Dendritic cell treated with granulocyte-macrophage colony-stimulating factor and Interleukin-4, amounts not matched to agents 40 ng/mL and 50 ng/mL, for 4 days (primary cell): ENCODE measurements around the gene AJAP1.

Source experiments
- H3K27ac Mint-ChIP-seq: one replicate; pipeline ENCODE4 v1.8.0; 2022; ENCODE audit warnings: mild to moderate bottlenecking, mixed read lengths
- H3K27me3 Mint-ChIP-seq: one replicate; pipeline ENCODE4 v1.8.0; 2022; ENCODE audit warnings: mild to moderate bottlenecking, mixed read lengths
- H3K36me3 Mint-ChIP-seq: one replicate; pipeline ENCODE4 v1.8.0; 2022; ENCODE audit warnings: low read depth, mixed read lengths
- H3K4me1 Mint-ChIP-seq: one replicate; pipeline ENCODE4 v1.8.0; 2022; ENCODE audit warnings: low read depth, mixed read lengths
- H3K4me3 Mint-ChIP-seq: one replicate; pipeline ENCODE4 v1.8.0; 2022; ENCODE audit warnings: mild to moderate bottlenecking, moderate library complexity, mixed read lengths
- H3K9me3 Mint-ChIP-seq: one replicate; pipeline ENCODE4 v1.8.0; 2022; ENCODE audit warnings: mixed read lengths
- intact Hi-C: fragments of 100-400 bp; cut with micrococcal nuclease; formaldehyde crosslinking; loops from one replicate; pipeline ENCODE4 v1.15.0; 2022

AJAP1 gene

GRCh38 chr1:4797016-4797410, 142.6 kb downstream of the AJAP1 start:
- Mint-ChIP-seq H3K9me3 (no peaks in the 10 kb centered on the region), H3K4me3 (no peak overlapping the region), H3K36me3 (no peaks in the 10 kb centered on the region), H3K4me1 (no peaks in the 10 kb centered on the region), H3K27me3 (no peaks in the 10 kb centered on the region), H3K27ac (no peak overlapping the region)
- intact Hi-C loops, result no loop called here

GRCh38 chr1:4797429-4797828, 143.0 kb downstream of the AJAP1 start:
- intact Hi-C loops, result no loop called here
- Mint-ChIP-seq H3K27ac (no peak overlapping the region), H3K9me3 (no peaks in the 10 kb centered on the region), H3K36me3 (no peaks in the 10 kb centered on the region), H3K4me3 (no peak overlapping the region), H3K27me3 (no peaks in the 10 kb centered on the region), H3K4me1 (no peaks in the 10 kb centered on the region)

GRCh38 chr1:4801192-4801924, 146.9 kb downstream of the AJAP1 start:
- intact Hi-C loops, result no loop called here
- Mint-ChIP-seq H3K36me3 (no peaks in the 10 kb centered on the region), H3K9me3 (no peaks in the 10 kb centered on the region), H3K27me3 (no peaks in the 10 kb centered on the region), H3K27ac (no peak overlapping the region), H3K4me3 (no peak overlapping the region), H3K4me1 (no peaks in the 10 kb centered on the region)

DNA sequence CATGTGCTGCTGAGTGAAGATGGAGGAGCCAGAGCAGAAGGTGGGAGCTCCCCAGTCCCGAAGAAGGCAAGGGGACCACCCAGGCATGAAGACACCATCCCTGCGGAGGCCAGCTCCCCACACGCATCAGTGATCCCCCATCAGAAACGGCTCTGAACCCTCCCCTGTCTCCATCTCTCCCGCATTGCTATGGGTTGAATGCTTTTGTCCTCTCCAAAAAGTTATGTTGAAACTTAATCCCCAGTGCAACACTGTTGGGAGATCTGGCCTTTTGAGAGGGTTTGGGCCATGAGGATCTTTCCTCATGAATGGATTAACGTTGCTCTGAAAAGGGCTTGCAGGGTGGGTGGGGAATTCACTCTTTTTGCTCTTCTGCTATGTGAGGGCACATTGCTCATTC, 147.6 kb downstream of the AJAP1 start:
- H3K9me3 Mint-ChIP-seq, result no peaks in the 10 kb centered on the region
- no peak overlapping the region for H3K4me3 Mint-ChIP-seq
- H3K27me3 Mint-ChIP-seq, result no peaks in the 10 kb centered on the region
- intact Hi-C loops, result no loop called here
- no peaks in the 10 kb centered on the region for H3K36me3 Mint-ChIP-seq
- H3K4me1 Mint-ChIP-seq, result no peaks in the 10 kb centered on the region
- H3K27ac Mint-ChIP-seq, result no peak overlapping the region

DNA sequence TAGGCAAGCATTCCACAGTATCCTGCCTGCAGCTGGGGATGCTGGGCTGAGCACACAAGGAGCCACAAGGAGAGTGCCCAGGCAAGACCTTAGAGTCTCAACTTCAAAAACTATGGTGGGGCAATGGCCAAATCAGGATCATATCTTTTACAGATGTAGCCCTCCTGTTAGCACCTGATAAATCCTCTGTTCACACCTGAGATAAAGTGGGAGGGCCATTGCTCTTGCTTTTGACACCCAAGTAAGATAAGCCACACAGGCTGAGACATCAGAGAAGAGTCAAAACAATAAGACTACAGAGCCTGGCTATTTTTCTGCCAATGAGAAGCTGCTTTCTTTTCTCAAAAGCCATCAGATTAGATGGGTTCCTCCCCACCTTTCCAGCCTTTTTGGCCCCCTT, 148.9 kb downstream of the AJAP1 start:
- no peaks in the 10 kb centered on the region for H3K27me3 Mint-ChIP-seq
- intact Hi-C loops, result no loop called here

DNA sequence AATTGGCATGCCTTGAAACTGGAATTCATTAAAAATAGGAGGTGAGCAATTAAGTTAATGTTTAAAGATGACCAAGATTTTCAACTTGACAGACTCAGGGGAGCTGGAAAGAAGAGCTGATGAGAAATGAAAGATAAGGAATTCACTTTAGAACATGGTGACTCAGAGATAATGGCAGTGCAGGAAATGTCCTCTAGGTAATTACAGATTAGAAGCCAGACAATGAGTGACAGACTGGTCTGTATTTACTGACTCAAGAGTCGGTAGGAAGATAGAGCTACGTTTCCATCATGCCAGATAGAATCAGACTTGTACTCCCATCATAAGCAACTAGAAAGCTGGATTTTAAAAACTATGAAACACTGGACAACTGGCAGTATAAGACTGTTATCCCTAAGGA, 151.6 kb downstream of the AJAP1 start:
- intact Hi-C loops, result no loop called here
- Mint-ChIP-seq H3K4me3 (no peak overlapping the region), H3K36me3 (no peaks in the 10 kb centered on the region), H3K9me3 (no peaks in the 10 kb centered on the region), H3K27ac (no peak overlapping the region), H3K27me3 (peaks cover 3% of the 10 kb centered on the region), H3K4me1 (no peaks in the 10 kb centered on the region)

More for the DNA sequence above, 148.9 kb downstream of the AJAP1 start:
- no peak overlapping the region for H3K4me3 Mint-ChIP-seq
- H3K36me3 Mint-ChIP-seq, result no peaks in the 10 kb centered on the region
- H3K4me1 Mint-ChIP-seq, result no peaks in the 10 kb centered on the region
- H3K27ac Mint-ChIP-seq, result no peak overlapping the region
- no peaks in the 10 kb centered on the region for H3K9me3 Mint-ChIP-seq

DNA sequence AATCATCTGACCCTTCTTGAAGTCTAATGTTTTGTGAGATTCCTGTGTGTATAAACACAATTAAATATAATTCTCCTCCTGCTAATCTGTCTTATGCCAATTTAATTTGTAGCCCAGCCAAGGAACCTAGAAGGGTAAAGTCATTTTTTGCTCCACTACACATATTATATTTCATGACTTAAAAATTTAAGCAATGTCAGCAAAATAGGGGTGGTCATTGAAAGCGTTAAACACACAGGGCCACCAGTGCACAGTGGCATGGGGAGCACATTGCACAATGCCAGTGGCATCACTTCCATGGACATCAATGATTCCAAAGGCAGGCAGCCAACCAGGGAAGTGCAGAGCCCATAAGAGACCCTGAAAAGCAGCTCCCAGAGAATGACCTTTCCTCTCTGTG, 166.1 kb downstream of the AJAP1 start:
- Mint-ChIP-seq H3K36me3 (no peaks in the 10 kb centered on the region), H3K9me3 (peaks cover 10% of the 10 kb centered on the region), H3K4me3 (no peak overlapping the region), H3K27ac (no peak overlapping the region), H3K27me3 (no peaks in the 10 kb centered on the region), H3K4me1 (no peaks in the 10 kb centered on the region)
- intact Hi-C loops, result no loop called here

GRCh38 chr1:4825800-4826450, 171.5 kb downstream of the AJAP1 start:
- H3K4me3 Mint-ChIP-seq, result no peak overlapping the region
- H3K27ac Mint-ChIP-seq, result no peak overlapping the region
- intact Hi-C loops, result no loop called here
- H3K4me1 Mint-ChIP-seq, result no peaks in the 10 kb centered on the region
- H3K27me3 Mint-ChIP-seq, result peaks cover 4% of the 10 kb centered on the region
- no peaks in the 10 kb centered on the region for H3K9me3 Mint-ChIP-seq
- no peaks in the 10 kb centered on the region for H3K36me3 Mint-ChIP-seq

DNA sequence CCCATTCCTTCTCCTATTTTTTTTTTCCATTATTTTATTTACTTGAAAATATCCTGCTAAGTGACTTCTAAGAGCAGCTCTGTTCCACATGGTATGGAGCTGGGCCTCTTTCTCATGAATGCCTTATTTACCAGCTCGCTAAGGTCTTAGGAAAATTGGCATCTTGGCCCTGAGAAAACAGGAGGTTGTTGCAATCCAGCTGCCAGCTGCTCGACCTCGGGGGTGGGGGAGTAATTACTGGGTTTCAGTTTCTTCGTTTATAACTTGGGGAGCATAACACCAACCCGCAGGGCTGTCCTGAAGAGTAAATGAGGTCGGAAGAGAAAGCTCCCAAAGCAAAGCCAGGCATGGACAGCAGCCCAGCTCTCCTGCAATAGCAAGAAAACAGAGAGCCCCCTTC, 176.3 kb downstream of the AJAP1 start:
- peaks cover 4% of the 10 kb centered on the region for H3K27me3 Mint-ChIP-seq
- H3K4me1 Mint-ChIP-seq, result no peaks in the 10 kb centered on the region
- intact Hi-C loops, result no loop called here
- H3K9me3 Mint-ChIP-seq, result no peaks in the 10 kb centered on the region
- no peak overlapping the region for H3K4me3 Mint-ChIP-seq
- no peaks in the 10 kb centered on the region for H3K36me3 Mint-ChIP-seq
- H3K27ac Mint-ChIP-seq, result no peak overlapping the region

DNA sequence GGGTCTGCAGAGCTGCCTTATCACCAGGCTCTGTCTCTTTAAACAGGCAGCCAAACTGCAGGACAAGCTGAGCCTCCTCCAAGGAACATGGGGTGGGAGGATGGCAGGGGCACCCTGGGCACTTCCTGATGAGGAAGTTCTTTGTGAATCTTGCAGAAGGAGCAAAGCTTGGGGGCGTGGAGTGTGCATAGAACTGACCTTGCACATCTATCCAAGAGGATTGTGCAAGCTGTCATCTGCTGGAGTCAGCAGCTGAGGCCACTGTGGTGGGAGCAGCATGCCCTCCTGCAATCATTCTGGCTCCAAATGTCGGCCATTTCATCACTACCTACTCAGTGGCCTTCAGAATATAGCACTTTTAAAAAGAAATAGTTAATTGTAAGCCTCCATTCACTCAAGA, 182.2 kb downstream of the AJAP1 start:
- no peaks in the 10 kb centered on the region for H3K27me3 Mint-ChIP-seq
- H3K9me3 Mint-ChIP-seq, result peaks cover 16% of the 10 kb centered on the region
- intact Hi-C loops, result no loop called here
- no peak overlapping the region for H3K4me3 Mint-ChIP-seq
- H3K4me1 Mint-ChIP-seq, result no peaks in the 10 kb centered on the region
- H3K36me3 Mint-ChIP-seq, result no peaks in the 10 kb centered on the region
- H3K27ac Mint-ChIP-seq, result no peak overlapping the region

DNA sequence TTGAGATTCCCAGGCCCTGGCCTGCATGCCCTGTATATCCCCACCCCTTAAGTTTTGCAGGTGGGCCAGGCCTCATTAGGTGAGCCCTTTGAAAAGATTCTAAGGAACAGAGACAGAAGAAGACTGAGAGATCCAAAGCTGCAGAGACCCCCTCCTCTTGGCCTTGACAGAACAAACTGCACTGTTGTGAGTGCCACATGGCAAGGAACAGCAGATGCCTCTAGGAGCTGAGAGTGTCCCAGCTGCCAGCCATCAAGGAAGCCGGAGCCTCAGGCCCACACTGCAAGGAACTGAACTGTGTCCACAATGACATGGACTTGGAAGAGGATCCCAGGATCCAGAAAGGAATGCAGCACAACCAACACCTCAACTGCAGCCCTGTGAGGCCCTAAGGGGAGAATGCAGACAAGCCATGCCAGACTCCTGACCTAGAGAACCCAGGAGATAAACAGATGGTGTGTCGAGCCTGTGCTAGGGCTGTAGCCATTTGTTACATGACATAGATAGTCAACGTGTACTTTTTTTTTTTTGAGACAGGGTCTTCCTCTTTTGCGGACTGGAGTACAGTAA, 182.7 kb downstream of the AJAP1 start:
- no peaks in the 10 kb centered on the region for H3K36me3 Mint-ChIP-seq
- H3K27ac Mint-ChIP-seq, result no peak overlapping the region
- intact Hi-C loops, result no loop called here
- no peak overlapping the region for H3K4me3 Mint-ChIP-seq
- H3K9me3 Mint-ChIP-seq, result peaks cover 16% of the 10 kb centered on the region
- H3K4me1 Mint-ChIP-seq, result no peaks in the 10 kb centered on the region
- no peaks in the 10 kb centered on the region for H3K27me3 Mint-ChIP-seq

DNA sequence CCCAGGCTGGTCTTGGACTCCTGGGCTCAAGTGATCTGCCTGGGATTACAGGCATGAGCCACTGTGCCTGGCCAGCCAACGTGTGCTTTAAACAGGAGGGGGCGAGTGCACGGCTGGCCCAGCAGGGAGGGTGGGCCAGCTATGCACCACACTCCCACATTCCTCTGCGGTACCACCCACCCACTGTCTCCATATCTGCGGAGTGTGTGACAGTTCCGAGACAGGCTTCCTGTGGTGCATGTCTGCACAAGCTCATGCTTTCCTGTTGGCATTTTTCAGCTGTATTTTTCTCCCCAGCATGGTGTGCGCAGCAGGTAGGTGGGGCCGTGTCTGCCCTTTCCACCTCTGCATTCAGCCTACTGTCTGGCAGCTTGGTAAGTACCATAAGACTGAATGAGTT, 183.3 kb downstream of the AJAP1 start:
- no peaks in the 10 kb centered on the region for H3K36me3 Mint-ChIP-seq
- intact Hi-C loops, result no loop called here
- no peaks in the 10 kb centered on the region for H3K27me3 Mint-ChIP-seq
- H3K9me3 Mint-ChIP-seq, result peaks cover 16% of the 10 kb centered on the region
- no peaks in the 10 kb centered on the region for H3K4me1 Mint-ChIP-seq
- no peak overlapping the region for H3K4me3 Mint-ChIP-seq
- no peak overlapping the region for H3K27ac Mint-ChIP-seq

DNA sequence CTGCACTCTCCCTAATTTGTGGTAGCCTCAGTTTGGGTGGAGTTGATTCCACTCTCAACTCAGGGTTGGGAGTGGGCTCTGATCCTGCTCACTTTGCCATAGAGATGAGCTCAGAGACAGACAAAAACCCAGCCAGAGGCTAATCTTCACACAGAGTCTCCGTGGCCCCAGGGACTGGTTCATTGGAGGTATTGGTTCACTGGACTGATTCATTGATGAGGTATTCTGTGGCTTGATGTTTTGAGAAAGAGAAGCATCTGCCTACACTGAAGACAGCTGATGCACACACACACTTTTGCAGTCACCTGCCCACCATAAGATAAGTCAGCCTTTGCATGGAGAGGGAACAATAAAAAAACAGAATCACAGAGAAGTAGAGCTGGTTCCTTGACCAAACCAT, 183.8 kb downstream of the AJAP1 start:
- Mint-ChIP-seq H3K27ac (no peak overlapping the region), H3K4me3 (no peak overlapping the region), H3K4me1 (no peaks in the 10 kb centered on the region), H3K36me3 (no peaks in the 10 kb centered on the region), H3K27me3 (no peaks in the 10 kb centered on the region), H3K9me3 (peaks cover 16% of the 10 kb centered on the region)
- intact Hi-C loops, result no loop called here
